HepG2 (cell line): ENCODE data around the gene MTX1. TPM values are rescaled to one million over a fixed set of nuclear protein-coding genes. Genes with fewer than 3 reads are reported as not detected.

ENCODE experiments used
- CEBPB ChIP-seq: IDR thresholded peaks from 2 replicates; pipeline ENCODE4 v1.6.1; 2011; ENCODE audit warnings: low read depth, low read length, improper control_type of control experiment, borderline replicate concordance
- CENPT ChIP-seq: sonication (generic); formaldehyde crosslinking; IDR thresholded peaks from 2 replicates; pipeline ENCODE4 v1.8.0; 2022; ENCODE audit warnings: low read depth, mild to moderate bottlenecking, moderate library complexity, missing genetic modification reagents
- KDM5A ChIP-seq: fragments of 200-600 bp; sonication (generic); IDR thresholded peaks from 2 replicates; pipeline ENCODE4 v1.7.0; 2018; ENCODE audit warnings: antibody characterized with exemption, mild to moderate bottlenecking, low read length, borderline replicate concordance
- MED1 ChIP-seq: sonication (generic); formaldehyde crosslinking; IDR thresholded peaks from 2 replicates; pipeline ENCODE4 v1.4.0; 2020; ENCODE audit warnings: missing genetic modification reagents
- MIER2 ChIP-seq: IDR thresholded peaks from 2 replicates; pipeline ENCODE4 v1.6.1; 2016; ENCODE audit warnings: missing biosample characterization, missing genetic modification reagents
- NFYC ChIP-seq: IDR thresholded peaks from 2 replicates; pipeline ENCODE4 v1.6.1; 2016; ENCODE audit warnings: missing genetic modification reagents, missing compliant biosample characterization
- NR2F2 ChIP-seq: IDR thresholded peaks from 2 replicates; pipeline ENCODE4 v1.6.1; 2012; ENCODE audit warnings: low read depth, inconsistent platforms, borderline replicate concordance
- PCBP2 ChIP-seq: fragments of 200-400 bp; formaldehyde crosslinking; optimal IDR thresholded peaks from 2 replicates; pipeline ENCODE3; 2018; ENCODE audit warnings: low read length, low read depth; ENCODE audit not compliant: poor library complexity, severe bottlenecking
- PITX1 ChIP-seq: sonication (generic); formaldehyde crosslinking; IDR thresholded peaks from 2 replicates; pipeline ENCODE4 v1.5.1; 2020; ENCODE audit warnings: mild to moderate bottlenecking, missing genetic modification reagents
- POLR2AphosphoS5 ChIP-seq: IDR thresholded peaks from 2 replicates; pipeline ENCODE4 v1.6.1; 2012; ENCODE audit warnings: low read depth, low read length
- PRMT3 ChIP-seq: sonication (generic); formaldehyde crosslinking; IDR thresholded peaks from 2 replicates; pipeline ENCODE4 v1.8.1; 2022; ENCODE audit warnings: low read depth, mild to moderate bottlenecking, moderate library complexity, missing genetic modification reagents, borderline replicate concordance
- RARA ChIP-seq: IDR thresholded peaks from 2 replicates; pipeline ENCODE4 v1.6.1; 2016; ENCODE audit warnings: missing genetic modification reagents, missing compliant biosample characterization
- SALL1 ChIP-seq: sonication (generic); formaldehyde crosslinking; IDR thresholded peaks from 2 replicates; pipeline ENCODE4 v1.8.0; 2022; ENCODE audit warnings: mild to moderate bottlenecking, missing genetic modification reagents
- SOX6 ChIP-seq, 2 experiments: fragments of 450-650 bp in 1 of 2; sonication (generic) in 1 of 2; formaldehyde crosslinking in 1 of 2; IDR thresholded peaks; 2 replicates each; pipeline versions ENCODE4 v1.4.0 to v1.6.1; 2017 to 2020; ENCODE audit warnings: antibody characterized with exemption in 1 of 2, mild to moderate bottlenecking in 1 of 2, missing genetic modification reagents in 1 of 2
- ZFX ChIP-seq: sonication (generic); formaldehyde crosslinking; IDR thresholded peaks from 2 replicates; pipeline ENCODE4 v1.4.0; 2020; ENCODE audit warnings: mild to moderate bottlenecking, low read depth, missing genetic modification reagents, moderate library complexity
- ZFY ChIP-seq: sonication (generic); formaldehyde crosslinking; IDR thresholded peaks from 2 replicates; pipeline ENCODE4 v1.4.0; 2020; ENCODE audit warnings: missing genetic modification reagents
- ZNF484 ChIP-seq: sonication (generic); formaldehyde crosslinking; IDR thresholded peaks from 2 replicates; pipeline ENCODE4 v1.5.1; 2020; ENCODE audit warnings: mild to moderate bottlenecking, low read depth, missing genetic modification reagents, borderline replicate concordance
- ZSCAN21 ChIP-seq: sonication (generic); formaldehyde crosslinking; IDR thresholded peaks from 2 replicates; pipeline ENCODE4 v1.8.0; 2022; ENCODE audit warnings: mild to moderate bottlenecking, missing genetic modification reagents, moderate library complexity, borderline replicate concordance
- ZSCAN25 ChIP-seq: sonication (generic); formaldehyde crosslinking; IDR thresholded peaks from 2 replicates; pipeline ENCODE4 v1.8.0; 2022; ENCODE audit warnings: mild to moderate bottlenecking, missing genetic modification reagents
- polyA plus RNA-seq, 8 experiments: library from polyadenylated mRNA; depleted of rRNA in 3 of 8; stranded (reverse) in 7 of 8; unstranded in 1 of 8; fragments of >200 nt; fragmentation: Illumina TruSeq in 4 of 8; extraction: Trizol in 4 of 8; gene quantifications; 2 replicates each; pipeline versions ENCODE4 v1.2.1 to v1.2.3, GENCODE V29; 2011 to 2016; ENCODE audit warnings: low read depth in 4 of 8, missing spikeins in 1 of 8, mixed read lengths in 1 of 8; ENCODE audit not compliant: insufficient read depth in 1 of 8
- total RNA-seq, 5 experiments: library from RNA; depleted of rRNA; stranded (reverse); fragments of >200 nt; fragmentation: Illumina TruSeq; extraction: Trizol; gene quantifications; 2 replicates each; pipeline ENCODE4 v1.2.3, GENCODE V29; 2016; ENCODE audit warnings: low read depth in 1 of 5
- TF ChIP-seq, protein P1 (sequence below): sonication (generic); formaldehyde crosslinking; IDR thresholded peaks from 2 replicates; pipeline ENCODE4 v1.8.0; 2023; ENCODE audit warnings: mild to moderate bottlenecking, missing genetic modification reagents
- TF ChIP-seq, protein P2 (sequence below): sonication (generic); formaldehyde crosslinking; IDR thresholded peaks from 2 replicates; pipeline ENCODE4 v1.5.0; 2020; ENCODE audit warnings: mild to moderate bottlenecking, missing genetic modification reagents, moderate library complexity
- TF ChIP-seq, protein P3 (sequence below): sonication (generic); formaldehyde crosslinking; IDR thresholded peaks from 2 replicates; pipeline ENCODE4 v1.4.0; 2020; ENCODE audit warnings: missing genetic modification reagents

The MTX1 gene
- total and polyA plus RNA-seq, 2 of the 13 experiments (the other 11 are each of a cell fraction or from before 2014, with no cell fraction given): 64.5 to 72.6 TPM

DNA sequence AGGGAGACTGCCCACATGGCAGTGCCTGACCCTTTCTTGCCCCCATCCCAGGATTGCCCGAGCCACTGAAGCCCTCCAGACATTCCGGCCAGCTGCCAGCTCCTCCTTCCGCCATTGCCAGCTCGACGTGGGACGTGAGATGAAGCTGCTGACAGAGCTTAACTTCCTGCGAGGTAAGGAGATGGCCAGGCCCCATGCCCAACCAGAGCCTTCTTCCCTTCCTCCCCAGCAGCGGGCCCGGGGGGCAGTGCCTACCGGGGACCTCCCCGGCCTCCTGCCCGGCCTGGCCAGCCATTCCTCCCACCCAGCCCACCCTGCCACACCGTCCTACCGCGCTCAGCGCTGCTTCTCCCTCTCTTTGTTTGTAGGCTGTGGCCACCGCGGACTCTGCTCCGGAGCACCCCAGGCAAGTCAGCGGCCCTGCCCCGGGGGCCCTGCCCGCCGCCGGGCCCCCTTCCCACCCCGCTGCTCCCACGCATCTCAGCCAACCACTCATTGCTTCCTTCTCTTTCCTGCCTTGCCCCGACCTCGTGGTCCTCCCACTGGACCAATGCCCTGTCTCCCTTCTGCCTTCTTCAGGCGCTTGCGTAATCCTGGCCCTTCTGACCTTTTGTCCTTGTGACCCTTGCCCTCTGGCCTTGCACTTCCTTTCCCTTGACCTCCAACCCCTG is 29.9 kb upstream of the MTX1 start (continued):
- no peak for TF ChIP-seq KDM5A
- no peak for TF ChIP-seq SOX6 (IDR thresholded peaks at IDR 0.05)
- peak; percentile 58 for TF ChIP-seq SOX6 (CRISPR knock-in tag; IDR thresholded peaks at IDR 0.05)
- TF ChIP-seq RARA (CRISPR knock-in tag): peak; percentile 98
- TF ChIP-seq ZFY (CRISPR knock-in tag): peak; percentile 27; the same call in 1 of the 2 replicates
- TF ChIP-seq NFYC: 0 out of 2 replicates have a peak, but pooled peaks have one; percentile 14
- 0 out of 2 replicates have a peak, but pooled peaks have one; percentile 29 for TF ChIP-seq POLR2AphosphoS5
- peak; percentile 88; the same call in 1 of the 2 replicates for TF ChIP-seq CEBPB
- TF ChIP-seq, protein P1, sequence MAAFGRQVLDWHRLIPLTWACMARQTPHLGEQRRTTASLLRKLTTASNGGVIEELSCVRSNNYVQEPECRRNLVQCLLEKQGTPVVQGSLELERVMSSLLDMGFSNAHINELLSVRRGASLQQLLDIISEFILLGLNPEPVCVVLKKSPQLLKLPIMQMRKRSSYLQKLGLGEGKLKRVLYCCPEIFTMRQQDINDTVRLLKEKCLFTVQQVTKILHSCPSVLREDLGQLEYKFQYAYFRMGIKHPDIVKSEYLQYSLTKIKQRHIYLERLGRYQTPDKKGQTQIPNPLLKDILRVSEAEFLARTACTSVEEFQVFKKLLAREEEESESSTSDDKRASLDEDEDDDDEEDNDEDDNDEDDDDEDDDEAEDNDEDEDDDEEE (CRISPR knock-in tag): no peak
- TF ChIP-seq, protein P2, sequence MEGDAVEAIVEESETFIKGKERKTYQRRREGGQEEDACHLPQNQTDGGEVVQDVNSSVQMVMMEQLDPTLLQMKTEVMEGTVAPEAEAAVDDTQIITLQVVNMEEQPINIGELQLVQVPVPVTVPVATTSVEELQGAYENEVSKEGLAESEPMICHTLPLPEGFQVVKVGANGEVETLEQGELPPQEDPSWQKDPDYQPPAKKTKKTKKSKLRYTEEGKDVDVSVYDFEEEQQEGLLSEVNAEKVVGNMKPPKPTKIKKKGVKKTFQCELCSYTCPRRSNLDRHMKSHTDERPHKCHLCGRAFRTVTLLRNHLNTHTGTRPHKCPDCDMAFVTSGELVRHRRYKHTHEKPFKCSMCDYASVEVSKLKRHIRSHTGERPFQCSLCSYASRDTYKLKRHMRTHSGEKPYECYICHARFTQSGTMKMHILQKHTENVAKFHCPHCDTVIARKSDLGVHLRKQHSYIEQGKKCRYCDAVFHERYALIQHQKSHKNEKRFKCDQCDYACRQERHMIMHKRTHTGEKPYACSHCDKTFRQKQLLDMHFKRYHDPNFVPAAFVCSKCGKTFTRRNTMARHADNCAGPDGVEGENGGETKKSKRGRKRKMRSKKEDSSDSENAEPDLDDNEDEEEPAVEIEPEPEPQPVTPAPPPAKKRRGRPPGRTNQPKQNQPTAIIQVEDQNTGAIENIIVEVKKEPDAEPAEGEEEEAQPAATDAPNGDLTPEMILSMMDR (CRISPR knock-in tag): 0 out of 2 replicates have a peak, but pooled peaks have one; percentile 14
- no peak for TF ChIP-seq PCBP2
- no peak; the same call in 1 of the 2 replicates for TF ChIP-seq ZSCAN25
- peak; percentile 67 for TF ChIP-seq SALL1
- TF ChIP-seq PITX1 (CRISPR knock-in tag): peak; percentile 31; the same call in 1 of the 2 replicates
- TF ChIP-seq NR2F2: peak; percentile 98
- peak; percentile 68 for TF ChIP-seq ZFX (CRISPR knock-in tag)
- no peak for TF ChIP-seq CENPT
- no peak for TF ChIP-seq PRMT3 (CRISPR knock-in tag)
- 0 out of 2 replicates have a peak, but pooled peaks have one; percentile 42 for TF ChIP-seq MED1
- TF ChIP-seq, protein P3, sequence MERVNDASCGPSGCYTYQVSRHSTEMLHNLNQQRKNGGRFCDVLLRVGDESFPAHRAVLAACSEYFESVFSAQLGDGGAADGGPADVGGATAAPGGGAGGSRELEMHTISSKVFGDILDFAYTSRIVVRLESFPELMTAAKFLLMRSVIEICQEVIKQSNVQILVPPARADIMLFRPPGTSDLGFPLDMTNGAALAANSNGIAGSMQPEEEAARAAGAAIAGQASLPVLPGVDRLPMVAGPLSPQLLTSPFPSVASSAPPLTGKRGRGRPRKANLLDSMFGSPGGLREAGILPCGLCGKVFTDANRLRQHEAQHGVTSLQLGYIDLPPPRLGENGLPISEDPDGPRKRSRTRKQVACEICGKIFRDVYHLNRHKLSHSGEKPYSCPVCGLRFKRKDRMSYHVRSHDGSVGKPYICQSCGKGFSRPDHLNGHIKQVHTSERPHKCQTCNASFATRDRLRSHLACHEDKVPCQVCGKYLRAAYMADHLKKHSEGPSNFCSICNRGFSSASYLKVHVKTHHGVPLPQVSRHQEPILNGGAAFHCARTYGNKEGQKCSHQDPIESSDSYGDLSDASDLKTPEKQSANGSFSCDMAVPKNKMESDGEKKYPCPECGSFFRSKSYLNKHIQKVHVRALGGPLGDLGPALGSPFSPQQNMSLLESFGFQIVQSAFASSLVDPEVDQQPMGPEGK (CRISPR knock-in tag): peak; percentile 30
- no peak for TF ChIP-seq ZNF484
- TF ChIP-seq ZSCAN21 (CRISPR knock-in tag): 0 out of 2 replicates have a peak, but pooled peaks have one; percentile 8
- TF ChIP-seq MIER2 (CRISPR knock-in tag): no peak
